ENCODE results near the gene AGK. TPM values are rescaled to one million over a fixed set of nuclear protein-coding genes. Genes with fewer than 3 reads are reported as not detected.

The AGK gene
- total RNA-seq, 1 donor from 2014 or later: 18.8 TPM

- H3K4me3 ChIP-seq (ENCODE audit: low read length in 3 of 3): no peak overlapping the region
- no peak overlapping the region for H3K27ac ChIP-seq (ENCODE audit: low read depth, low read length)
- no peaks in the 10 kb centered on the region for H3K9me3 ChIP-seq (ENCODE audit: control insufficient read depth in 3 of 3, low read length in 3 of 3)
- no peaks in the 10 kb centered on the region for H3K27me3 ChIP-seq (ENCODE audit: control insufficient read depth in 3 of 3, insufficient read depth in 3 of 3, low read length in 3 of 3)
- no peak overlapping the region for H3K9ac ChIP-seq (ENCODE audit: low read depth in 1 of 3, low read length in 3 of 3)
- no peaks in the 10 kb centered on the region for H3K36me3 ChIP-seq (ENCODE audit: control insufficient read depth in 3 of 3, insufficient read depth in 3 of 3, low read length in 3 of 3)
- no peaks in the 10 kb centered on the region for H3K4me1 ChIP-seq (ENCODE audit: control insufficient read depth in 3 of 3, insufficient read depth in 3 of 3, low read length in 3 of 3)
Observed at GRCh38 chr7:141525973-141526514, 25.2 kb upstream of the AGK start.

- Histone ChIP-seq H3K36me3 (ENCODE audit: control insufficient read depth in 3 of 3, insufficient read depth in 3 of 3, low read length in 3 of 3) (no peaks in the 10 kb centered on the region), H3K27me3 (ENCODE audit: control insufficient read depth in 3 of 3, insufficient read depth in 3 of 3, low read length in 3 of 3) (no peaks in the 10 kb centered on the region), H3K4me3 (ENCODE audit: low read length in 3 of 3) (no peak overlapping the region), H3K4me1 (ENCODE audit: control insufficient read depth in 3 of 3, insufficient read depth in 3 of 3, low read length in 3 of 3) (no peaks in the 10 kb centered on the region), H3K9ac (ENCODE audit: low read depth in 1 of 3, low read length in 3 of 3) (no peak overlapping the region), H3K27ac (ENCODE audit: low read depth, low read length) (no peak overlapping the region), H3K9me3 (ENCODE audit: control insufficient read depth in 3 of 3, low read length in 3 of 3) (no peaks in the 10 kb centered on the region)
Observed at GRCh38 chr7:141527076-141527475, 24.1 kb upstream of the AGK start.

DNA sequence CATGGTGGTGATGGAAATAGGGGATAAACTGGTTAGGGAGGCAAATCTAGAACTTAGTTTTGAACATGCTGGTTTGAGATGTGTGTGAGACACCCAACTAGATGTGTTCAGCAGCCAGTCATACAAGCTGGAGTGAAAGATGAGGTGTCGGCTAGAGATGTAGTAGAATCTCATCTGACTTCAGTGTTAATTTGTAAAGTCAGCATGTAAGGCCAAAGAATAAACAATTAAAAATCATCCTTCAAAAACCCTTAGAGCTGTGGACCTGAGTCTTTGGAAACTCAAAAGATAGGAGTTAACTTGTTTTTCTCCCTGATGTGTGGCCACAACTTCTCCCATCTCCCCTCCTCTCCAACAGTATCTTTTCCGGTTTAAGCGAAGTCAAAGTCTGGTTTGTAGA, 22.8 kb upstream of the AGK start:
- H3K36me3 ChIP-seq (ENCODE audit: control insufficient read depth in 3 of 3, insufficient read depth in 3 of 3, low read length in 3 of 3): no peaks in the 10 kb centered on the region
- peaks cover 2 to 3% (median 3%) of the 10 kb centered on the region in 3 donors for H3K4me1 ChIP-seq (ENCODE audit: control insufficient read depth in 3 of 3, insufficient read depth in 3 of 3, low read length in 3 of 3)
- no peak overlapping the region for H3K27ac ChIP-seq (ENCODE audit: low read depth, low read length)
- H3K27me3 ChIP-seq (ENCODE audit: control insufficient read depth in 3 of 3, insufficient read depth in 3 of 3, low read length in 3 of 3): no peaks in the 10 kb centered on the region
- no peak overlapping the region for H3K9ac ChIP-seq (ENCODE audit: low read depth in 1 of 3, low read length in 3 of 3)
- no peaks in the 10 kb centered on the region for H3K9me3 ChIP-seq (ENCODE audit: control insufficient read depth in 3 of 3, low read length in 3 of 3)
- H3K4me3 ChIP-seq (ENCODE audit: low read length in 3 of 3): no peak overlapping the region

DNA sequence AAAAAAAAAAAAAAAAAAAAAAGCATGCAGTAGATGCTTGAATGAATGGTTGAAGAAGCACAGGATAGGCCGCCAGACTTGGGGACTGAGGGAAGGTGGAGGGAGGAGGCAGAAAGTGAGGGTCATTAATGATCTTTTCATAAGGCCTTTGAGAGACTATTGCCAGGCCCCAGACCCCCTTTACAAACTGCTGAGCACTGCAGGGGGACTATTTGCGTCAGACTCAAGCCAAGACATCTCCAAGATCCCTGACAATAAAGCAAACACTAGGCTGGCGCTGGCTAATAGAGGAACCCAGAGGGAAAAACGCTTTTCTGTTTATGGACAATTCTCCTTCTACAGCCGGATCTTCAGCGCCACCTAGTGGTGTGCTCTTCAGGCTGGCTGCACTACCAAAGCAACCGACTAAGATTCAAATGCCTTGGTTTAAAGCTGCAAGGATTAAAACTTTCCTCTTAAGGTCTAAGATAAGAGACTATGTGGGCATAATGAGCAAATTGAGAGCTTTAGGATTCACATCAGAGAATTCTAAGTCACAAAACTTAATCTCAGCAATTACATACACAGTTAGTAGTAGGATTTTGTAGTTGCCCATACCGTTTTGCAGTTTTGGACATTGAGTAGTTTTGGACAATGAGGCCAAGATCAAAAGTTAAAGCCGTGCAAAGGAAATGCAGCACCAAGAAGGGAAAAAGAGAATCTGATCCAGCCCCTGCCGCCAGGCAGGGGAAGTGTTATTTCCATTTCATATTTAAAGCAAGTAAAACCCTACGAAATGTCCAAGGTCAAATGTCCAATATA, 17.9 kb upstream of the AGK start:
- Histone ChIP-seq H3K27ac (ENCODE audit: low read depth, low read length) (no peak overlapping the region), H3K9me3 (ENCODE audit: control insufficient read depth in 3 of 3, low read length in 3 of 3) (no peaks in the 10 kb centered on the region), H3K27me3 (ENCODE audit: control insufficient read depth in 3 of 3, insufficient read depth in 3 of 3, low read length in 3 of 3) (no peaks in the 10 kb centered on the region), H3K4me1 (ENCODE audit: control insufficient read depth in 3 of 3, insufficient read depth in 3 of 3, low read length in 3 of 3) (peaks cover 2 to 7% (median 3%) of the 10 kb centered on the region in 3 donors), H3K4me3 (ENCODE audit: low read length in 3 of 3) (no peak overlapping the region), H3K9ac (ENCODE audit: low read depth in 1 of 3, low read length in 3 of 3) (no peak overlapping the region), H3K36me3 (ENCODE audit: control insufficient read depth in 3 of 3, insufficient read depth in 3 of 3, low read length in 3 of 3) (no peaks in the 10 kb centered on the region)

DNA sequence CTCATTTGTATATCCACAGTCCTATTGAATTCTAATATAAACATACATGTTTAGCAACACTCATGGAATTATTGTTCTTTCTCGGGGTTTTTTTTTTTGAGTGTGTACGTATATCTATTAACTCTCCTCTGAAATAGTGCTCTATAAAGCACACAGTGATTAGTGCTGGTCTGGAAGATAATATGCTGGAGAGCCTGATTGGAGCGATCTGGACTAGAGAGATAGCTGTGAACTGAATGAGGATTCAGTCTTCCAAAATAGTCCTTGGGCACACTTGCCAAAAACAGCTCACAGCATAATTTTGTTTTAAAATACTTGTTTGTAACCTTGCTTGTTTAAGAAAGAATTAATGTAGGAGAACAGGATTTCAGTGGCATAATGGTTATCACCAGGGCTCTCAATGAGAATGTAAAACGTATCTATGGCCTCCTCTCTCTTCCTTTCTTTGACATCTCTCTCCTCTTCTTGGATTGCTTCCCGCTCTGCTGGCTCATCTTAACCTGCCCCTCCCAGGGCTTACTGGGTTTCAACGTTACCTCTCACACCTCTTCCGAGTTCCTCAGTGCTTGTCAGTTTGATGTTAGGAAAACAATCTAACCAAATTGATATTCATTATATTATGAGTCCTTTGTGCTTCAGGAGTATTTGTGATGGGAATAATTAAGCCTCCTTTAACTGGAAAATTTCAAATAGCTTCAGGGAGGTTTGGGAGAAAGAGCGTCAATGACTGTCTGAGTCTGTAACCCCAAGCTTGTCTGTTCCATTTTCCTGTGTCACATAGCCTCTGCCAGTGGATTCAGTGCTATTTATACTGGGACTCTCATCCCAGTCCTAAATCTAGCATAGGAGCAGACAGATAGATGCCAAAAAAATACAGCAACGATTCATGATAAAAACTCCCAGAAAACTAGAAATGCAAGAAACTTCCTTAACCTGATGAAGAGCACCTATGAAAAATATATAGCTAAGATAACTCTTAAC, 16.2 kb upstream of the AGK start:
- peak overlapping the region; percentile 52 for H3K27ac ChIP-seq (ENCODE audit: low read depth, low read length)
- peaks cover 2 to 7% (median 3%) of the 10 kb centered on the region in 3 donors for H3K4me1 ChIP-seq (ENCODE audit: control insufficient read depth in 3 of 3, insufficient read depth in 3 of 3, low read length in 3 of 3)
- H3K9me3 ChIP-seq (ENCODE audit: control insufficient read depth in 3 of 3, low read length in 3 of 3): no peaks in the 10 kb centered on the region
- H3K36me3 ChIP-seq (ENCODE audit: control insufficient read depth in 3 of 3, insufficient read depth in 3 of 3, low read length in 3 of 3): no peaks in the 10 kb centered on the region
- no peaks in the 10 kb centered on the region for H3K27me3 ChIP-seq (ENCODE audit: control insufficient read depth in 3 of 3, insufficient read depth in 3 of 3, low read length in 3 of 3)
- peak overlapping the region in 1 of 3 donors; percentile 15 for H3K4me3 ChIP-seq (ENCODE audit: low read length in 3 of 3)
- peak overlapping the region in 2 of 3 donors; percentile 15 to 24 for H3K9ac ChIP-seq (ENCODE audit: low read depth in 1 of 3, low read length in 3 of 3)

DNA sequence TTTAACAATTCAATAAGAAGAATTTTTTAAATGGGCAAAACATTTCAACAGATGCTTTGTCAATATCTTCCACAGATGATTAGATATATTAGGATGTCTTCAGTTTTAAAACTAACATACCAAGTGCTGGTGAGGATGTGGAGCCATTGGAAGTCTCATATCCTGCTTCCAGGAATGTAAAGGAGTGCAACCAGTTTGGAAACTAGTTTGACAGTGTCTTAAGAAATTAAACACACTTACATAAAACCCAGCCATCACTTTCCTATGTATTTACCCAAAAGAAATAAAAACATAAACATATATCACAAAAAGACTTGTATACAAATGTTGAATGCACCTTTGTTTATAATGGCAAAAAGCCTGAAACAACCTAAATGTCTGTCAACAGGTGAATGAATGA, 13.3 kb upstream of the AGK start:
- H3K27ac ChIP-seq (ENCODE audit: low read depth, low read length): no peak overlapping the region
- no peak overlapping the region for H3K4me3 ChIP-seq (ENCODE audit: low read length in 3 of 3)
- no peaks in the 10 kb centered on the region for H3K9me3 ChIP-seq (ENCODE audit: control insufficient read depth in 3 of 3, low read length in 3 of 3)
- H3K9ac ChIP-seq (ENCODE audit: low read depth in 1 of 3, low read length in 3 of 3): no peak overlapping the region
- H3K27me3 ChIP-seq (ENCODE audit: control insufficient read depth in 3 of 3, insufficient read depth in 3 of 3, low read length in 3 of 3): peaks cover 0 to 2% (median 2%) of the 10 kb centered on the region in 3 donors
- no peaks in the 10 kb centered on the region for H3K36me3 ChIP-seq (ENCODE audit: control insufficient read depth in 3 of 3, insufficient read depth in 3 of 3, low read length in 3 of 3)
- peaks cover 2 to 7% (median 3%) of the 10 kb centered on the region in 3 donors for H3K4me1 ChIP-seq (ENCODE audit: control insufficient read depth in 3 of 3, insufficient read depth in 3 of 3, low read length in 3 of 3)

GRCh38 chr7:141541375-141541774, 9.8 kb upstream of the AGK start:
- H3K9ac ChIP-seq (ENCODE audit: low read depth in 1 of 3, low read length in 3 of 3): no peak overlapping the region
- no peaks in the 10 kb centered on the region for H3K4me1 ChIP-seq (ENCODE audit: control insufficient read depth in 3 of 3, insufficient read depth in 3 of 3, low read length in 3 of 3)
- H3K27me3 ChIP-seq (ENCODE audit: control insufficient read depth in 3 of 3, insufficient read depth in 3 of 3, low read length in 3 of 3): peaks cover 0 to 2% (median 2%) of the 10 kb centered on the region in 3 donors
- H3K36me3 ChIP-seq (ENCODE audit: control insufficient read depth in 3 of 3, insufficient read depth in 3 of 3, low read length in 3 of 3): no peaks in the 10 kb centered on the region
- H3K9me3 ChIP-seq (ENCODE audit: control insufficient read depth in 3 of 3, low read length in 3 of 3): no peaks in the 10 kb centered on the region
- no peak overlapping the region for H3K27ac ChIP-seq (ENCODE audit: low read depth, low read length)
- H3K4me3 ChIP-seq (ENCODE audit: low read length in 3 of 3): no peak overlapping the region

DNA sequence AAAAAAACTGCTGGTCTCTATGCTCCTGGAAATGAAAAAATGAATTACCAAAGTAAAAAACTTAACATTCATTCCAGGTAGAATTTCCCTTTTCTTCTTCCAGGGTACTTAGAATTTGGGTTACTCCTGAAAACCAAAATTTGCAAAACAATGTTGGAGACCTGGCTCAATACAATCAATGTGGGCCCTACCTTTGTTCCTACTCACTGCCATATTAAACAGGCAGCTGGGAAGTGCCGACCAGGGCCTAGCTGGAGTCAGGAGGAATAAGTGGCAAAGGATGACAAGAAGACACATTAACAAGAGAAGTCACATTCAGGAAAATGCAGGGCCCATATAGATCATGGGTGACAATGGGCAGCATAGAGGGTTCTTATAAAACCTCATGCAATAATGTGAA, 6.4 kb upstream of the AGK start:
- peaks cover 0 to 2% (median 2%) of the 10 kb centered on the region in 3 donors for H3K27me3 ChIP-seq (ENCODE audit: control insufficient read depth in 3 of 3, insufficient read depth in 3 of 3, low read length in 3 of 3)
- H3K36me3 ChIP-seq (ENCODE audit: control insufficient read depth in 3 of 3, insufficient read depth in 3 of 3, low read length in 3 of 3): no peaks in the 10 kb centered on the region
- H3K4me1 ChIP-seq (ENCODE audit: control insufficient read depth in 3 of 3, insufficient read depth in 3 of 3, low read length in 3 of 3): no peaks in the 10 kb centered on the region
- no peak overlapping the region for H3K27ac ChIP-seq (ENCODE audit: low read depth, low read length)
- no peaks in the 10 kb centered on the region for H3K9me3 ChIP-seq (ENCODE audit: control insufficient read depth in 3 of 3, low read length in 3 of 3)
- no peak overlapping the region for H3K9ac ChIP-seq (ENCODE audit: low read depth in 1 of 3, low read length in 3 of 3)
- no peak overlapping the region for H3K4me3 ChIP-seq (ENCODE audit: low read length in 3 of 3)

DNA sequence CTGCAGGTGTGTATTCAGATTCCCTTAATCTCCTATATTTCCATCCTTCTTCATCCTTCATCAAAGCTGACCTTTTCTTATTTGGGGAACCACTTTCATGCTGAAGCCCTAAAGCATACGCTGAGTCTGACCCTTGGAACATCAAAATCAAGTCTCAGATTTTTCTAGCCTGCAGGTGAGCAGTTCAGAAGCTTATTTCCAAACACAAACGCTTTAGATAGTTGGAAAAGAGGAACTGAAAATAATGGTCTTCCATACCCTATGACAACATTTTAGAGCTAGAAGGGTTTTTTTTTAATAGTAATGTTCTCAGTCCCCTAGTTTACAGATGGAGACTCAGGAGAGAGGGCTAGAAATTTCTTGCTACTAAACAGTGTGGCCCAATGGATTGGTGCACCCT, 1.6 kb upstream of the AGK start:
- no peaks in the 10 kb centered on the region for H3K9me3 ChIP-seq (ENCODE audit: control insufficient read depth in 3 of 3, low read length in 3 of 3)
- H3K36me3 ChIP-seq (ENCODE audit: control insufficient read depth in 3 of 3, insufficient read depth in 3 of 3, low read length in 3 of 3): peaks cover 0 to 2% (median 0%) of the 10 kb centered on the region in 3 donors
- no peak overlapping the region for H3K9ac ChIP-seq (ENCODE audit: low read depth in 1 of 3, low read length in 3 of 3)
- H3K4me3 ChIP-seq (ENCODE audit: low read length in 3 of 3): no peak overlapping the region
- peaks cover 10 to 27% (median 12%) of the 10 kb centered on the region in 3 donors for H3K4me1 ChIP-seq (ENCODE audit: control insufficient read depth in 3 of 3, insufficient read depth in 3 of 3, low read length in 3 of 3)
- H3K27me3 ChIP-seq (ENCODE audit: control insufficient read depth in 3 of 3, insufficient read depth in 3 of 3, low read length in 3 of 3): no peaks in the 10 kb centered on the region
- no peak overlapping the region for H3K27ac ChIP-seq (ENCODE audit: low read depth, low read length)
